SJSA1 (cell line): ENCODE measurements around the gene RHBDL3. TPM values are rescaled to one million over a fixed set of nuclear protein-coding genes. Genes with fewer than 3 reads are reported as not detected.
"Not testable (repeated sequence)": the region's sequence is repeated elsewhere in the genome, so short reads cannot be mapped to it uniquely, and the experiment has no call there.

Experiments used
- DNase-seq, 2 experiments: peaks; one replicate each; pipeline ENCODE4 v3.0.0-alpha.2; 2015 to 2020; ENCODE audit warnings: low spot score in 2 of 2, low read depth in 1 of 2
- H3K27ac ChIP-seq: fragments of 250-450 bp; sonication (Bioruptor Pico); 2 replicates; pipeline ENCODE4 v1.5.1; 2020; ENCODE audit warnings: mild to moderate bottlenecking, moderate library complexity
- H3K27me3 ChIP-seq: fragments of 250-450 bp; sonication (Bioruptor Pico); replicated peaks from 2 replicates; pipeline ENCODE4 v1.5.1; 2020; ENCODE audit warnings: mild to moderate bottlenecking, moderate library complexity
- H3K36me3 ChIP-seq: fragments of 250-450 bp; sonication (Bioruptor Pico); 2 replicates; pipeline ENCODE4 v1.5.1; 2020; ENCODE audit warnings: mild to moderate bottlenecking
- H3K4me1 ChIP-seq: fragments of 250-450 bp; sonication (Bioruptor Pico); replicated peaks from 2 replicates; pipeline ENCODE4 v1.6.1; 2021; ENCODE audit warnings: mild to moderate bottlenecking
- H3K4me3 ChIP-seq: fragments of 250-450 bp; sonication (Bioruptor Pico); 2 replicates; pipeline ENCODE4 v1.5.1; 2020; ENCODE audit warnings: mild to moderate bottlenecking
- H3K9me3 ChIP-seq: fragments of 250-450 bp; sonication (Bioruptor Pico); replicated peaks from 2 replicates; pipeline ENCODE4 v1.5.1; 2020; ENCODE audit warnings: mild to moderate bottlenecking
- total RNA-seq: library from RNA; depleted of rRNA; stranded (reverse); fragments of >200 nt; shearing (Covaris generic); gene quantifications from 2 replicates; pipeline ENCODE4 v1.2.3, GENCODE V29; 2014

Gene RHBDL3
- total RNA-seq, 1 experiment from 2014 or later = 1.2 TPM

GRCh38 chr17:32311028-32311536 lies 45.5 kb downstream of the RHBDL3 start:
- H3K27me3 ChIP-seq = no peaks in the 10 kb centered on the region; the same call in 1 of the 2 replicates
- no peaks in the 10 kb centered on the region for H3K4me1 ChIP-seq
- no peaks in the 10 kb centered on the region for H3K9me3 ChIP-seq
- no peak overlapping the region for H3K4me3 ChIP-seq
- H3K27ac ChIP-seq = no peak overlapping the region
- no peaks in the 10 kb centered on the region for H3K36me3 ChIP-seq
- no peak for DNase-seq

GRCh38 chr17:32314636-32315035 lies 49.0 kb downstream of the RHBDL3 start:
- DNase-seq = no peak
- no peak overlapping the region for H3K4me3 ChIP-seq
- no peaks in the 10 kb centered on the region for H3K36me3 ChIP-seq
- H3K4me1 ChIP-seq = no peaks in the 10 kb centered on the region
- no peaks in the 10 kb centered on the region for H3K27me3 ChIP-seq
- no peak overlapping the region for H3K27ac ChIP-seq
- H3K9me3 ChIP-seq = no peaks in the 10 kb centered on the region

- no peaks in the 10 kb centered on the region for H3K27me3 ChIP-seq
- H3K4me1 ChIP-seq = no peaks in the 10 kb centered on the region
- no peaks in the 10 kb centered on the region for H3K9me3 ChIP-seq
- no peaks in the 10 kb centered on the region for H3K36me3 ChIP-seq
- DNase-seq = no peak
- H3K4me3 ChIP-seq = no peak overlapping the region
- H3K27ac ChIP-seq = no peak overlapping the region
Observed at GRCh38 chr17:32315171-32315570, 49.5 kb downstream of the RHBDL3 start.

- H3K4me3 ChIP-seq, H3K36me3 ChIP-seq, H3K9me3 ChIP-seq, H3K27me3 ChIP-seq, H3K27ac ChIP-seq, DNase-seq, H3K4me1 ChIP-seq: not testable (repeated sequence)
Observed at GRCh38 chr17:32316653-32317052, 51.0 kb downstream of the RHBDL3 start.

- Histone ChIP-seq H3K27me3 (no peaks in the 10 kb centered on the region), H3K36me3 (no peaks in the 10 kb centered on the region), H3K4me3 (no peak overlapping the region), H3K27ac (no peak overlapping the region), H3K9me3 (no peaks in the 10 kb centered on the region), H3K4me1 (no peaks in the 10 kb centered on the region)
- DNase-seq = no peak
Observed at GRCh38 chr17:32317353-32317752, 51.7 kb downstream of the RHBDL3 start.

GRCh38 chr17:32318071-32318470 lies 52.4 kb downstream of the RHBDL3 start:
- Histone ChIP-seq H3K36me3 (no peaks in the 10 kb centered on the region), H3K4me1 (no peaks in the 10 kb centered on the region), H3K4me3 (no peak overlapping the region), H3K9me3 (no peaks in the 10 kb centered on the region), H3K27ac (no peak overlapping the region), H3K27me3 (no peaks in the 10 kb centered on the region)
- no peak for DNase-seq

GRCh38 chr17:32319548-32319905 lies 53.9 kb downstream of the RHBDL3 start:
- Histone ChIP-seq H3K9me3 (no peaks in the 10 kb centered on the region), H3K27me3 (no peaks in the 10 kb centered on the region), H3K27ac (no peak overlapping the region), H3K36me3 (no peaks in the 10 kb centered on the region), H3K4me1 (peaks cover 5% of the 10 kb centered on the region), H3K4me3 (no peak overlapping the region)
- peak; percentile 62 to 75 for DNase-seq

- not testable (repeated sequence) for H3K36me3 ChIP-seq, H3K9me3 ChIP-seq, H3K4me1 ChIP-seq, DNase-seq, H3K27ac ChIP-seq, H3K27me3 ChIP-seq, H3K4me3 ChIP-seq
Observed at GRCh38 chr17:32320080-32320479, 54.4 kb downstream of the RHBDL3 start.

GRCh38 chr17:32320847-32321246 lies 55.2 kb downstream of the RHBDL3 start:
- peaks cover 8% of the 10 kb centered on the region for H3K4me1 ChIP-seq

GRCh38 chr17:32323046-32323445 lies 57.4 kb downstream of the RHBDL3 start:
- no peaks in the 10 kb centered on the region for H3K27me3 ChIP-seq
- peaks cover 8% of the 10 kb centered on the region for H3K4me1 ChIP-seq
- H3K9me3 ChIP-seq = no peaks in the 10 kb centered on the region
- H3K4me3 ChIP-seq = no peak overlapping the region
- DNase-seq = no peak
- no peak overlapping the region for H3K27ac ChIP-seq
- no peaks in the 10 kb centered on the region for H3K36me3 ChIP-seq

More at GRCh38 chr17:32320847-32321246, 55.2 kb downstream of the RHBDL3 start:
- Histone ChIP-seq H3K27me3 (no peaks in the 10 kb centered on the region), H3K36me3 (no peaks in the 10 kb centered on the region), H3K9me3 (no peaks in the 10 kb centered on the region), H3K4me3 (no peak overlapping the region), H3K27ac (no peak overlapping the region)
- DNase-seq = no peak

GRCh38 chr17:32323811-32324491 lies 58.3 kb downstream of the RHBDL3 start:
- Histone ChIP-seq H3K9me3 (no peaks in the 10 kb centered on the region), H3K4me1 (peaks cover 8% of the 10 kb centered on the region), H3K36me3 (no peaks in the 10 kb centered on the region), H3K27ac (peak overlapping the region; percentile 48), H3K4me3 (peak overlapping the region; percentile 23), H3K27me3 (no peaks in the 10 kb centered on the region)
- DNase-seq = peak; percentile 52 to 56

- H3K27me3 ChIP-seq = no peaks in the 10 kb centered on the region
Observed at GRCh38 chr17:32327911-32328310, 62.3 kb downstream of the RHBDL3 start.

GRCh38 chr17:32330147-32330546 lies 64.5 kb downstream of the RHBDL3 start:
- Histone ChIP-seq H3K9me3 (no peaks in the 10 kb centered on the region), H3K4me3 (no peak overlapping the region), H3K27ac (no peak overlapping the region), H3K4me1 (peaks cover under 1% of the 10 kb centered on the region; the same call in 1 of the 2 replicates), H3K36me3 (peaks cover 13% of the 10 kb centered on the region), H3K27me3 (no peaks in the 10 kb centered on the region)
- no peak for DNase-seq

More at GRCh38 chr17:32327911-32328310, 62.3 kb downstream of the RHBDL3 start:
- DNase-seq = no peak
- Histone ChIP-seq H3K36me3 (no peaks in the 10 kb centered on the region), H3K4me1 (peaks cover 8% of the 10 kb centered on the region), H3K9me3 (no peaks in the 10 kb centered on the region), H3K27ac (no peak overlapping the region), H3K4me3 (no peak overlapping the region)

GRCh38 chr17:32331243-32332040 lies 65.8 kb downstream of the RHBDL3 start:
- peaks cover 15% of the 10 kb centered on the region for H3K36me3 ChIP-seq
- H3K27me3 ChIP-seq = no peaks in the 10 kb centered on the region
- no peak for DNase-seq
- H3K27ac ChIP-seq = no peak overlapping the region
- H3K9me3 ChIP-seq = no peaks in the 10 kb centered on the region
- H3K4me3 ChIP-seq = no peak overlapping the region
- peaks cover 9% of the 10 kb centered on the region; the same call in 1 of the 2 replicates for H3K4me1 ChIP-seq
